Adipose tissue (tissue), 3 donors: Measurements from ENCODE around the gene ZSCAN31. TPM values are rescaled to one million over a fixed set of nuclear protein-coding genes. Genes with fewer than 3 reads are reported as not detected.
"Not testable (repeated sequence)": the region's sequence is repeated elsewhere in the genome, so short reads cannot be mapped to it uniquely, and the experiment has no call there.

Experiments used
- H3K27ac ChIP-seq: one replicate; pipeline ENCODE4 v1.5.1; 2013; ENCODE audit warnings: low read depth, low read length
- WGBS, 3 donors: extraction: QIAGEN DNeasy Blood & Tissue Kit; methylation state at CpG; one replicate each; pipeline ENCODE4 v1.1.7; 2013; 5-methylcytosine and 5-hydroxymethylcytosine counted together
- polyA plus RNA-seq, 3 donors: library from polyadenylated mRNA; stranded (reverse); fragments of 200-250 nt; gene quantifications; one replicate each; pipeline ENCODE4 v1.2.3, GENCODE V29; 2013
- donor health status: healthy with polysubstance abuse.
- donor health status: Bipolar disorder and iron deficiency.
- donor health status: healthy.

The ZSCAN31 gene
- polyA plus RNA-seq, 3 donors: 3.0 to 9.1 (median 3.8) TPM

DNA sequence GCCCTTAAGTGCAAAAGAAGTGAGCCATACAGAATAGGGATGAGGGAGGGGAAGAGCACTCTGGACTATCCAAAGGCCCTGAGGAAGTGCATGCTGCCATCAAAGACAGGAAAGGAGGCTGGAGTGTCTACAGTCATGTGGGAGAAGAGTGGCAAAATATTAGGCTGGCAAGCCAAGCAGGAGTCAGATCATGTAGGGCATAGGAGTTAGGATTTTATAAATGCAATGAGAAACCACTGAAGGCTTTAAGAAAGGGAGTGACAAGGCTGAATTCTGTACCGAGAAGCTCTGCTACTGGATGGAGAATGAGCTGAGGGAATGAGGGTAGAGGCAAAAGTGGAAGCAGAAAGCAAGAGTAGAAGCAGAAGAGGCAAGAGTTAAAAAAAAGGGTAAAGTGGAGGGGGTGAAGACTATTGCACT is 2.3 kb downstream of the ZSCAN31 start:
- no peak overlapping the region for H3K27ac ChIP-seq
- WGBS, 3 donors: 88 to 94% (median 90%) methylated on average over 1 of the region's 1 CpG

DNA sequence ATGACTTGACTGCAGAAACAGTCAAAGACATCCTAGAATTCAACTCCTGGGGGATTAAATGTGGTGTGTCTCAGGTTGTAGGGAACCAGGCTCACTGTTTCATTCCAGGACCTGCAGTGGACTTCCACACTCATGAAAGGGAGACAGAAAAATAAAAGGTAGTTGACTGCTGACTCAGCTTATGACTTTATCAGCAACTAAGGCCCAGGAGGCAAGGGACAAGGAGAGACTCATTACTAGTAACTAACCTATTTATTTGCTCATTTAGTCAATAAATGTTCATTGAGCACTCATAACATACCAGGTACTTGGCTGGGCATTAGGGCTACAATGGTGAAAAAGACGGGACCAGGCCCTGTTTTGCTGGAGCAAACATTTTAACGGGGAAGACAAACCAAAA is 2.9 kb downstream of the ZSCAN31 start:
- 95 to 97% (median 96%) methylated on average over 2 of the region's 2 CpGs for WGBS, 3 donors

DNA sequence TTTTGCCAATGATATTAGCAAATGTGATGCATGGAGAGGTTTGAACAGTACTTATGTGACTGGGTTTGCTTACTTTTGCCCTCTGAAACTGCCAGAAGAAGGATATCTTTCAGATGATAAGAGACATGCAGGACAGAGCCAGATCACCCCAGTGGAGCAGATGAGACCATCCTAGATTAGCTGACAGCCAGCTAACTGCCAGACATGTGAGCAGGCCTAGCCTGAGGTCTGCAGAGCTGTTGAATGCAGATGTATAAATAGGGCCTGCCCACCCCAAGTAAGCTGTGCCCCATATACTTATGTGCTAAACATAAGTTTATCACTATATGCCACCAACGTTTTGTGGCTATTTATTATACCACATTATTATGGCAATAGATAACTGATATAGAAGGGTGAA is 5.9 kb downstream of the ZSCAN31 start:
- no peak overlapping the region for H3K27ac ChIP-seq
- WGBS, 3 donors: 74 to 87% (median 75%) methylated on average over 1 of the region's 1 CpG

More for the DNA sequence above, 2.9 kb downstream of the ZSCAN31 start:
- H3K27ac ChIP-seq: no peak overlapping the region

GRCh38 chr6:28326371-28326948 is 9.5 kb downstream of the ZSCAN31 start:
- H3K27ac ChIP-seq: no peak overlapping the region
- 93 to 98% (median 95%) methylated on average over 7 of the region's 7 CpGs for WGBS, 3 donors

DNA sequence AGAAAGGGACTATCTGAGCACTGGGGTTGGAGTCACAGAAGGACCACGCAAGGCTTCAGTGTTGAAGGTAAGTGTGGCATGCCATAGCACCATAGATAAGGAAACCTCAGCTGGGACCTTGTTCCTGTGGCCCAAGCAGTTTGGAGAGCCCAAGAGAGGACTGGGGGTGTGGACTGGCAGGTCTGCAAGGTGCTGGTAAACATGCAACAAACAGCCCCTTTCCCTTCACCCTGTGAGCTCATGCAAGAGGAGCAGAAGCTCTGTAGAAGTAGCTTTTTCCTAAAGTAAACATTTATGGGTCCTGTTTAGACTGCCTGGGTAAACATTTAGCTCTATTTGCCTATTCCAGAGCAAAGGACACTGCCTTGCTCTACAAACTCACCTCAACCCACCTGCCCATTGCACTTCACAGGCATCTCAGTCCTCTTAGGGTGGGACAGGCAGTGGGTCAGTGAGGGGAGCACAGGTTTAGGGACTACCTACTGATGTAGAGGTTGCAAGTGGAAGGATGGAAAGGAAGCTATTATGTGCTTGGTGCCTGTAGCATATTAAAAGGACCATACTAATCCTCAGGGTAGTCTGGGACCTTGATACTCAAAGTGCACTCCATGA is 12.0 kb downstream of the ZSCAN31 start:
- no peak overlapping the region for H3K27ac ChIP-seq
- 96 to 100% (median 100%) methylated on average over 1 of the region's 1 CpG for WGBS, 3 donors

DNA sequence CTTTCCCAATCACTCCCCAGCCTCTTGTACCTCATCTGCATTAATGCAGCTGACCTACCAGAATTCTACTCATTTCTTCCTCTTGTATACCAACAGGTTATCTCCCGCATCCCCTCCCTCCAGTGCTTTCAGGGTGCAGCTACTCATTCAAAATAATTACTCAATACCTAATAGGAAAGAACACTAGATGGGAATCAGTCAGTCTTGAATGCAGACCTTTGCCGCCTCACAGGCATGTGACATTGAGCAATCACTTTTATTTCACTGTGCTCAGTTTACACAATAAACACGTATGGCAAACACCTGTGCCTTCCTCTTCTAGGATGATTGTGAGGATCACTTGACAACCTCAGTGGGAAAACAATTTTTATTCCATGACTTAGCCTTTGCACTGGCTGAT is 13.3 kb downstream of the ZSCAN31 start:
- no peak overlapping the region for H3K27ac ChIP-seq
- 80 to 91% (median 81%) methylated on average over 3 of the region's 3 CpGs for WGBS, 3 donors

- not testable (repeated sequence) for H3K27ac ChIP-seq
- WGBS, 3 donors: 93 to 96% (median 95%) methylated on average over 8 of the region's 8 CpGs
These were observed 18.1 kb downstream of the ZSCAN31 start for GRCh38 chr6:28317866-28318265.

- no peak overlapping the region for H3K27ac ChIP-seq
- 74 to 79% (median 78%) methylated on average over 3 of the region's 3 CpGs for WGBS, 3 donors
These were observed 20.3 kb downstream of the ZSCAN31 start for GRCh38 chr6:28315628-28316027.

DNA sequence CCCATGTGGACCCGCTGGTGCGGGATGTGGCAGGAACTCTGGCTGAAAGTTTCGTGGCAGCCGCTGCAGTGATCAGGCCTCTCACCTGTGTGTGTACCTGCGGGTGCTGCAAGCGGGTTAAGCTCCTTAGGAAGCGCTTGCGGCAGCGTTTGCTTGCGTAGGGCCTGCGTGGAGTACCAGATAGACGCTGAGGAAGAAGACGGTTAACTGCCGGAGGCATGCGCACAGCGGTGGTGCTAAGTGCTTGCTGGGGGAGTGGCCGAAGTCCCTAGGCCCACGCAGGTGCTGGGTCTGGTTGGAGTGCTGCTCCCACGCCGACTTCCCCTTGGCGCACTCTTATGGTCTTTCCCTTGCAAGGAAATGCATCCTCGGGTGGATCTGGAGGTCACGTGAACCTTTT is 23.0 kb downstream of the ZSCAN31 start:
- WGBS, 3 donors: 87 to 94% (median 89%) methylated on average over 23 of the region's 23 CpGs
- no peak overlapping the region for H3K27ac ChIP-seq

DNA sequence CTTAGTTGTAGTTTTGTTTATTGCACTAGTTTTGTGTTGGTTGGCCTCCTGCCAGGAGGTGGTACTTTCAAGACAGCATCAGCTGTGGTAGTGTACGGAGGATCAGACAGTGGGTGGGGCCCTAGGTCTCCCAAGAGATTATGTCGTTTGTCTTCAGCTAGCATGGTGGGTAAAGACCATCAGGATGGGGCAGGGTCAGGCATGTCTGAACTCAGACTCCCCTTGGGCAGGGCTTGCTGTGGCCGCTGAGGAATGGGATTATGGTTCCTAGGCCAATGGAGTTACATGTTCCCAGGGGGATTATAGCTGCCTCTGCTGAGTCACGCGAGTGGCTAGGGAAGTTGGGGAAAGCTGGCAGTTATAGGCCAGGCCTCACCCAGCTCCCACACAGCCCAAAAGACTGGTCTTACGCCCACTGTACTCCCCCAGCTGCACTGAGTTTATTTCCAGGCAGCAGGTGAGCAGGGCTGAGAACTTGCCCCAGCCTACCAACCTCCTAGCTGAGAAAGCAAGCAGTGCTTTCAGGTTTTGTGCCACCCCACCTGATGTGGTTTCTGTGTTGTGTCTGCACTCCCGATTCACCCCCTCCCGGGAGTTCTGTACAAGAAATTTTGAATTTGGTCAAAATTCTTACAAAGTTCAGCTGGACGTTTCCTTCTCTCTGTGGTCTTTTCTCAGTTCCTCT is 24.7 kb downstream of the ZSCAN31 start:
- 85 to 89% (median 88%) methylated on average over 9 of the region's 9 CpGs for WGBS, 3 donors

DNA sequence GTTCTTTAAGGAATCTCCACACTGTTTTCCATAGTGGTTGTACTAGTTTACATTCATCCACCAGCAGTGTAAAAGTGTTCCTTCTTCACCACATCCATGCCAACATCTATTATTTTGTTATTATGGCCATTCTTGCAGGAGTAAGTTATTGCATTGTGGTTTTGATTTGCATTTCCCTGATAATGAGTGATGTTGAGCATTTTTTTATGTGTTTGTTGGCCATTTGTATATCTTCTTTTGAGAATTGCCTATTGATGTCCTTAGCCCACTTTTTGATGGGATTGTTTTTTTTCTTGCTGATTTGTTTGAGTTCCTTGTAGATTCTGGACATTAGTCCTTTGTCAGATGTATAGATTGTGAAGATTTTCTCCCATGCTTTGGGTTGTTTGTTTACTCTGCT is 29.6 kb downstream of the ZSCAN31 start:
- H3K27ac ChIP-seq: not testable (repeated sequence)

More for the DNA sequence above, 24.7 kb downstream of the ZSCAN31 start:
- no peak overlapping the region for H3K27ac ChIP-seq

GRCh38 chr6:28303570-28303969 is 32.4 kb downstream of the ZSCAN31 start:
- no peak overlapping the region for H3K27ac ChIP-seq
- 83 to 95% (median 88%) methylated on average over 3 of the region's 3 CpGs for WGBS, 3 donors

DNA sequence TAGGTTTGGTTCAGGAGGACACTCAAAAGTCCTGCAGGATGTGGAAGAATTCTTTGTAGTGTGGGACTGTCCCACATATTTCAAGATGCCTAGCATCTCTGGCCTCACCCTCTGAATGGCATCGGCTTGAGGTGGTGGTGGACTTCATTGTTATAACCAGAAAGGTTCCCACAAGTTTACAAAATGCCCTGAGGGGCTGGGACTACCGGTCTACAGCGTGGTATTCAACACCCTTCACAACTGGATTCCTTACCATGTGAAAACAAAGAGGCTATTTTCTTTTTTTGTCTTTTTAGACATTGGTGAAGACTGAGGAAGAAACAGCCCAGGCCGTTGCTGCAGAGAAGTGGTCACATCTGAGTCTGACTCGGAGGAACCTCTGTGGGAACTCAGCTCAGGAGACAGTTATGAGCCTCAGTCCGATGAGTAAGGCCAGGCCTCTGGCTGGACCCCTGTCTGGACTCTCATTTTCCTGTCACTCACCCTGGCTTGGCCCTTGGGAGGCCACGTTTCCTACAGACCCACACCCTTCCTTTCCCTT is 39.4 kb downstream of the ZSCAN31 start:
- 88 to 92% (median 90%) methylated on average over 7 of the region's 7 CpGs for WGBS, 3 donors
- no peak overlapping the region for H3K27ac ChIP-seq

GRCh38 chr6:28295326-28295725 is 40.6 kb downstream of the ZSCAN31 start:
- WGBS, 3 donors: 92 to 96% (median 94%) methylated on average over 5 of the region's 5 CpGs

DNA sequence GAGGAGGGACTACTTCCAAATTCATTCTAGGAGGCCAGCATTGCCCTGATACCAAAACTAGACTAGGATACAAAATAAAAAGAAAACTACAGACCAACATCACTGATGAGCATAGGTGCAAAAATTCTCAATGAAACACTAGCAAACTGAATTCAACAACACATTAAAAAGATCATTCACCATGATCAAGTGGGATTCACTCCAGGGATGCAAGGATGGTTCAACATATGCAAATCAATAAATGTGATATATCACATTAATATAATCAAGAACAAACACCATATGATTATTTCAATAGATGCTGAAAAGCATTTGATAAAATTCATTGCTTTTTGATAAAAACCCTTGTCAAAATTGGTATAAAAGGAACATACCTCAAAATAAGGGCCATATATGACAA is 44.4 kb downstream of the ZSCAN31 start:
- H3K27ac ChIP-seq: no peak overlapping the region

More at GRCh38 chr6:28295326-28295725, 40.6 kb downstream of the ZSCAN31 start:
- H3K27ac ChIP-seq: no peak overlapping the region

GRCh38 chr6:28282926-28283325 is 53.0 kb downstream of the ZSCAN31 start:
- WGBS, 3 donors: 97 to 98% (median 98%) methylated on average over 2 of the region's 2 CpGs
- H3K27ac ChIP-seq: no peak overlapping the region

DNA sequence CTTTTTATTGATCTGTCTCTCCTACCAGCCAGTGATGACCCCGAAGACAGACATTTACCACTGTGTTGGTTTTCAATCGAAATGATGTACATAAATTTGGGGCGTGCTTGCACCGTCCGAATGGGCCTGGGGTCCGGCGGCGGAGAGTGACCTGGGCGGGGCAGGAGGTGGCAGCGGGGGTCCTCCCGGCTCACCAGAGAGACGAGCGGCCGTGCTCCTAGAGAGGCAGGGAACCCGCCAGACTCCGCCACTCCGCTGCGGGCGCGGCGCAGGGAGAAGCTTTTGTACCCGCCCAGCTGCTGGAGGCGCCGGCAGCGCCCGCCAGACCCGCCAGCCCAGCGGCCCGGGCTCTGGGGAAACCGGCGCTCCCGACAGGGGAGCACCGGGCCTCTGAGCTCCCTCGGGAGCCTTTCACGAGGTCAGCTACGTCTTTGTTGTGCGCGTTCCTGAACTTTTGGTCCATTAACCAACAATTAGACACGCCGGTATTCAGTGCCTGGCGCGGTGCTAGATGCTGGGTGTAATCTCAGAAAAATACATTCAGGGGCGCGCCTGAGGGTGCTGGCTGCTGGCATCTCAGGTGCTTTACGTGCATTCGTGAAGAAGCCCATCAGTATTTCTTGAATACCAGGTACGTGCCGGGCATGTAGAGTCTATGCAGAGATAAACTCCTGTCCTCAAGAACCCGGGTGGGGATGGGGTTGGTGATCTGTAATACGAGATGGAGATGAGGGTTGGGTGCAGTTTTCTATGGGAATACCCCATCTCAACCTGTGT is 54.5 kb downstream of the ZSCAN31 start, which contains the start of gene PGBD1:
TSS of gene PGBD1 (plus strand) at position 285 of the 777 bp plus-strand sequence. CDS start 2,242 bp downstream, outside the sequence.
- 0 to 1% (median 1%) methylated on average over 50 of the region's 50 CpGs for WGBS, 3 donors
- H3K27ac ChIP-seq: no peak within 1 kb of the TSS

- no peak overlapping the region for H3K27ac ChIP-seq
- 39 to 42% (median 40%) methylated on average over 3 of the region's 3 CpGs for WGBS, 3 donors
These were observed 55.2 kb downstream of the ZSCAN31 start for GRCh38 chr6:28280595-28281287.
